Right lobe of liver (tissue), 6 donors: ENCODE results near the gene MYO16. TPM values are rescaled to one million over a fixed set of nuclear protein-coding genes. Genes with fewer than 3 reads are reported as not detected.

Experiments
- ATAC-seq, 4 donors: fragments of 200-7000 bp; cut with Tn5 transposase; one replicate each; pipeline ENCODE4 v1.9.1; 2020; ENCODE audit warnings: mild to moderate bottlenecking in 4 of 4, moderate library complexity in 4 of 4
- DNase-seq, 3 donors: peaks; one replicate each; pipeline ENCODE4 v3.0.0-alpha.2; 2020
- H3K27ac ChIP-seq, 3 donors: fragments of 200-600 bp; one replicate each; pipeline ENCODE4 v1.8.0; 2022
- H3K27me3 ChIP-seq, 2 donors: fragments of 200-600 bp; one replicate each; pipeline ENCODE4 v1.8.0; 2022
- H3K36me3 ChIP-seq, 4 donors: fragments of 200-600 bp; sonication (generic) in 1 of 4; one replicate each; pipeline versions ENCODE4 v1.5.1 to v1.8.0; 2017 to 2022; ENCODE audit warnings: control low read depth in 1 of 4
- H3K4me1 ChIP-seq, 4 donors: fragments of 200-600 bp; sonication (generic) in 1 of 4; one replicate each; pipeline versions ENCODE4 v1.5.1 to v1.8.0; 2017 to 2022; ENCODE audit warnings: control low read depth in 1 of 4
- H3K4me3 ChIP-seq, 3 donors: fragments of 200-600 bp; one replicate each; pipeline ENCODE4 v1.8.0; 2022
- H3K9me3 ChIP-seq, 4 donors: fragments of 200-600 bp; sonication (generic) in 1 of 4; one replicate each; pipeline versions ENCODE4 v1.5.1 to v1.8.0; 2017 to 2022; ENCODE audit warnings: control low read depth in 1 of 4
- POLR2A ChIP-seq: fragments of 450-650 bp; IDR thresholded peaks from one replicate; pipeline ENCODE4 v1.6.1; 2017; ENCODE audit warnings: antibody characterized with exemption, mild to moderate bottlenecking
- WGBS: methylation state at CpG from one replicate; pipeline ENCODE4 v1.1.6; 2018; ENCODE audit warnings: low coverage, low lambda C conversion rate; ENCODE audit not compliant: insufficient coverage; ENCODE audit errors: missing lambda C conversion rate; 5-methylcytosine and 5-hydroxymethylcytosine counted together
- intact Hi-C, 2 donors: fragments of 100-400 bp; cut with DNase I; formaldehyde crosslinking; loops; one replicate each; pipeline versions ENCODE4 v1.11.2 to v1.14.1; 2022
- total RNA-seq, 6 experiments: library from RNA; depleted of rRNA in 2 of 6; stranded (reverse); fragments of >200 nt in 2 of 6; fragmentation: NEBNext Ultra II Directional in 3 of 6; extraction: Animal tissue kit (Norgen Biotek cat#: 25700) in 3 of 6; gene quantifications; one replicate each; pipeline versions ENCODE4 v1.1.0 to v1.2.4, GENCODE V29; 2016 to 2023
- TF ChIP-seq, protein P1 (sequence below), 4 donors: fragments of 200-600 bp in 3 of 4; fragments of 450-650 bp in 1 of 4; IDR thresholded peaks; one replicate each; pipeline versions ENCODE4 v1.5.1 to v1.8.0; 2016 to 2022; ENCODE audit warnings: antibody characterized with exemption in 4 of 4, mild to moderate bottlenecking in 2 of 4
- donor health status: DM: no; HTN: yes; CAD: no.
- donor health status: DM: no; HTN: no; CAD: no.
- donor health status: DM: no; HTN: no; CAD: no.
- donor health status: DM: no; HTN: yes; CAD: no.
- donor health status: DM: no; HTN: yes; CAD: no.

MYO16 gene
- total RNA-seq, 6 experiments from 2014 or later = 0.43 to 2.7 (median 0.93) TPM

DNA sequence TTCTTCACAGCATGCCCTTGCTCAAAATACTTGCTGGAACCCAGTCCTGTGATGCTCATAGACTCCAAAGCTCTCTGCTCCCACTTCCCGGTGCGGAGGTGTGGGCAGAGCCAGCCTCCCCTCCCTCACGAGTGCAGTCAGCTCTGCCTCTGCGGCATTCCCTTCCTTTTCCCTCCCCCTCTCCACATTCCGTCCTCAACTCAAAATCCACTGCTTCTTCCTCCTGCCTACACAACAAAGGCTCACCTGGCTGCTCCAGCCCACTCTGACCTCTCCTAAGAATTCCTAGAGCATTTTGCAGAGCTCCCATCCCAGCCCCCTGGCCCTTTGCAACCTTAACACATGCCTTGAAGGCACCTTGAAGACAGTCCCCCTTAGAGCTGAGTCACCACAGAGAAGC is 527.9 kb downstream of the MYO16 start:
- no peaks in the 10 kb centered on the region for H3K27me3 ChIP-seq
- no peaks in the 10 kb centered on the region for H3K4me1 ChIP-seq
- DNase-seq (no peak), ATAC-seq (no peak)
- H3K4me3 ChIP-seq = no peak overlapping the region
- intact Hi-C loops = no loop called here
- no peaks in the 10 kb centered on the region for H3K36me3 ChIP-seq
- TF ChIP-seq, protein P1, sequence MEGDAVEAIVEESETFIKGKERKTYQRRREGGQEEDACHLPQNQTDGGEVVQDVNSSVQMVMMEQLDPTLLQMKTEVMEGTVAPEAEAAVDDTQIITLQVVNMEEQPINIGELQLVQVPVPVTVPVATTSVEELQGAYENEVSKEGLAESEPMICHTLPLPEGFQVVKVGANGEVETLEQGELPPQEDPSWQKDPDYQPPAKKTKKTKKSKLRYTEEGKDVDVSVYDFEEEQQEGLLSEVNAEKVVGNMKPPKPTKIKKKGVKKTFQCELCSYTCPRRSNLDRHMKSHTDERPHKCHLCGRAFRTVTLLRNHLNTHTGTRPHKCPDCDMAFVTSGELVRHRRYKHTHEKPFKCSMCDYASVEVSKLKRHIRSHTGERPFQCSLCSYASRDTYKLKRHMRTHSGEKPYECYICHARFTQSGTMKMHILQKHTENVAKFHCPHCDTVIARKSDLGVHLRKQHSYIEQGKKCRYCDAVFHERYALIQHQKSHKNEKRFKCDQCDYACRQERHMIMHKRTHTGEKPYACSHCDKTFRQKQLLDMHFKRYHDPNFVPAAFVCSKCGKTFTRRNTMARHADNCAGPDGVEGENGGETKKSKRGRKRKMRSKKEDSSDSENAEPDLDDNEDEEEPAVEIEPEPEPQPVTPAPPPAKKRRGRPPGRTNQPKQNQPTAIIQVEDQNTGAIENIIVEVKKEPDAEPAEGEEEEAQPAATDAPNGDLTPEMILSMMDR (IDR thresholded peaks at IDR 0.05) = no peak
- TF ChIP-seq POLR2A = no peak
- H3K9me3 ChIP-seq = no peaks in the 10 kb centered on the region
- WGBS = 75% methylated on average over 3 of the region's 5 CpGs
- no peak overlapping the region for H3K27ac ChIP-seq

DNA sequence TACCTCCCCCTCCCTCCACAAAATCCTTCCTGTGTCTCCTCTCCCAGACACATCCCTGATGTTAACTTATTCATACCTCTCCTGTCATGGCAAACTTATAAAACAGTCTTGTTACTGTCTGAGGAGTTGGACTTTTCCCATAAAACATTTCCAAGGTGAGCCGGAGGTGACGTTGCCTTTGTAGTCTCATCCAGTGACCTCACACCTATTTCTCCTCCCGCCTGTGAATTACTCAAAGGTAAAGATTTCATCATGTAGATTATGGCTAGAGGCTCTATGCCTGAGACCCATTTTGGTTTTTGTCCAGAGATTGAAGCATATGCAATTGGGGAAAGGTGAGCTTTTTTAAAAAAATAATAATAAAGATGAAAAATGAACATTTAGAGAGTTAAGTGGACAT is 529.0 kb downstream of the MYO16 start:
- intact Hi-C loops = no loop called here

GRCh38 chr13:109159650-109160309 is 530.4 kb downstream of the MYO16 start:
- Histone ChIP-seq H3K9me3 (no peaks in the 10 kb centered on the region), H3K27me3 (no peaks in the 10 kb centered on the region), H3K27ac (no peak overlapping the region), H3K4me1 (no peaks in the 10 kb centered on the region), H3K36me3 (no peaks in the 10 kb centered on the region), H3K4me3 (no peak overlapping the region)
- intact Hi-C loops = no loop called here
- DNase-seq (no peak), ATAC-seq (no peak)
- TF ChIP-seq POLR2A = no peak
- TF ChIP-seq, protein P1 (IDR thresholded peaks at IDR 0.05) = no peak
- 81% methylated on average over 6 of the region's 14 CpGs for WGBS

More for the DNA sequence above, 529.0 kb downstream of the MYO16 start:
- DNase-seq (no peak), ATAC-seq (no peak)
- H3K27me3 ChIP-seq = no peaks in the 10 kb centered on the region
- no peaks in the 10 kb centered on the region for H3K9me3 ChIP-seq
- TF ChIP-seq POLR2A = no peak
- TF ChIP-seq, protein P1 (IDR thresholded peaks at IDR 0.05) = no peak
- H3K4me3 ChIP-seq = no peak overlapping the region
- 87% methylated on average over 3 of the region's 3 CpGs for WGBS
- no peak overlapping the region for H3K27ac ChIP-seq
- no peaks in the 10 kb centered on the region for H3K36me3 ChIP-seq
- H3K4me1 ChIP-seq = no peaks in the 10 kb centered on the region

GRCh38 chr13:109160357-109160756 is 530.9 kb downstream of the MYO16 start:
- H3K27me3 ChIP-seq = no peaks in the 10 kb centered on the region
- H3K9me3 ChIP-seq = no peaks in the 10 kb centered on the region
- TF ChIP-seq, protein P1 (IDR thresholded peaks at IDR 0.05) = no peak
- no peak for TF ChIP-seq POLR2A
- intact Hi-C loops = no loop called here
- WGBS = 94% methylated on average over 4 of the region's 4 CpGs
- H3K36me3 ChIP-seq = no peaks in the 10 kb centered on the region
- DNase-seq (no peak), ATAC-seq (no peak)
- no peaks in the 10 kb centered on the region for H3K4me1 ChIP-seq
- no peak overlapping the region for H3K4me3 ChIP-seq
- no peak overlapping the region for H3K27ac ChIP-seq
